Measurements from ENCODE around the gene SERPINA10.
"Not testable (repeated sequence)": the region's sequence is repeated elsewhere in the genome, so short reads cannot be mapped to it uniquely, and the experiment has no call there.

SERPINA10 gene

DNA sequence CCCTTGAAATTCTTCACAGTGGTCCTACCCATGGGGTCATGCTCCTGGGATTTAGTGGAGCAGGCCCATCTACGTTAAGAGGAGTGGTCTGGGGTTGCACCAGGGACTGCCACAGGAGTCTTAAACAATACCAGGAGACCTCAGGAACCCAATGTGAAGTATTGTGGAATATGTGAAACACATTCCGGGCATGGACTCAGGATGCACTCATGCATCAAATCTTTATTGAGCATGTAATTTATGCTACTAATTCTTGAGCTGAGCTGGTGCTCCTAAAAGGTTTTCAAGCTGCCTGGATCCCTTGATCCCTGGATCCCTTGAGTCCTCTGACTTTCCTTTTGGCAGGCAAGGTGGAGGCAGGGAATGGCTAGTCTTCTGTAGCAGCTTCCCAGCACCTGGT is 8.8 kb downstream of the SERPINA10 start:
- DNase-seq (ENCODE audit: low spot score), result no peak

DNA sequence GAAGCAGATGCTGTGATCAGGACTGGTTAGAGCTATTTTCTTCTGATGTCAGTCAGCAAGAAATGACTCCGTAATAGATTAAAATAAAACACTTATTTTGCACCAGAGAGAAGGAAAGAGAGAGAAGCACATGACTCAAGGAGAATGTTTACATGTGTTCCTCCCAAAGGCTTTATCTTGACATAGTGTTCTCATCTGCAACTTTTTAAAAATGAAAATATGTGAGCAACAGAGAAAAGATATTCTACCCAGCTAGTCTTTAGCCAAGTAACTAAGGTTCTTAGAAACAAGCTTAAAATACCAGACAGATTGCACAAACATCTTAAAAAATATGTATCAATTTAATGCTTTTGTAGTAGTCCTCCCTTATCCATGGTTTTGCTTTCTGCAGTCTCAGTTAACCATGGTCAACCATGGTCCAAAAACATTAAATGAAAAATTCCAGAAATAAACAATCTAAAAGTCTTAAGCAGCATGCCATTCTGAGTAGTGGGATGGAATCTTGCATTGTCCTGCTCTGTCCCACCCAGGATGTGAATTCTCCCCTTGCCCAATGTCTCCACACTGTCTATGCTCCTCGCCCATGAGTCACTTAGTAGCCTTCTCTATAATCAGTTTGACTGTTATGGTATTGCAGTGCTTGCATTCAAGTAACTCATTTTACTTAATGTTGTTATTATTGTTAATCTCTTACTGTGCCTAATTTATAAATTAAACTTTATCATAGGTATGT is 9.9 kb downstream of the SERPINA10 start:
- DNase-seq (ENCODE audit: low spot score), result no peak

DNA sequence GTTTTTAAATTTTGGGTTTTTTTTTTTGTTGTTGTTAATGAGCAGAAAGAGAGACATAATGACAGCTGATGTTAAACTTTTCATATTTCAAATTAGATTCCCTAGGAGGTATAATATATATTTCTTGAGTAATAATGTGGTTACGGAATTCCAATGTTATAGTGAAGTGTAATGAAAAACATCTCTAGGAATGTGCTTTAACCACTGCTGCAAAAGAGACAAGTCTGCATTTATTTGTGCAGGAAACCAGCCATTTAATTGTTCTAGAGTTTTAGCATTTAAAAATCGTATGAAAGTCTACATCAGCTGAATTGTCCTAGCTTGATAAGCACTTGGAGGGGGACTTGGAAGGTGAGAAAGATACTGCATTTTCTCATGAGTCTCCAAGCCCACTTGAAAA is 14.3 kb downstream of the SERPINA10 start:
- no peak for DNase-seq (ENCODE audit: low spot score)

DNA sequence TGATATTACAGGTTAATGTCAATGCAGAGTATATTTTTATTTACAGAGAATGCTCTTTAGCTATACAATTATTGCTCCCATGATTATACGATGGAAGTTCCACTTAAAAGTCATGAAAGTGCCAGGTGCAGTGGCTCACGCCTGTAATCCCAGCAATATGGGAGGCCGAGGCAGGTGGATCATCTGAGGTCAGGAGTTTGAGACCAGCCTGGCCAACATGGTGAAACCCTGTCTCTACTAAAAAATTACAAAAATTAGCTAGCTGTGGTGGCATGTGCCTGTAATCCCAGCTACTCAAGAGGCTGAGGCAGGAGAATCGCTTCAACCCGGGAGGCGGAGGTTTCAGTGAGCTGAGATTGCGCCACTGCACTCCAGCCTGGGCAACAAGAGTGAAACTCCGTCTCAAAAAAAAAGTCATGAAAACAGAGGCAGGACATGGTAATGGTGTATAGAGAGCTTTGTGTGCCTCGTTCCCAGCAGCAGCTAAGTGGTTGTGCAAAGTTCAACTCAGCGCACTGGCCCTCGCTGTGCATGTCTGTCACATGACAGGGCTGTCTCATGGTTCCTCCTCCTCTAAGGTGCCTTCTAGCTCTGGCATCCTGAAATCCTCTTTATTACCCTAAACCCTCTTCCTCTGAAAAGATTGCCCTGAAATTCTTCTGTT is 16.0 kb downstream of the SERPINA10 start:
- DNase-seq (ENCODE audit: low spot score), result not testable (repeated sequence)

DNA sequence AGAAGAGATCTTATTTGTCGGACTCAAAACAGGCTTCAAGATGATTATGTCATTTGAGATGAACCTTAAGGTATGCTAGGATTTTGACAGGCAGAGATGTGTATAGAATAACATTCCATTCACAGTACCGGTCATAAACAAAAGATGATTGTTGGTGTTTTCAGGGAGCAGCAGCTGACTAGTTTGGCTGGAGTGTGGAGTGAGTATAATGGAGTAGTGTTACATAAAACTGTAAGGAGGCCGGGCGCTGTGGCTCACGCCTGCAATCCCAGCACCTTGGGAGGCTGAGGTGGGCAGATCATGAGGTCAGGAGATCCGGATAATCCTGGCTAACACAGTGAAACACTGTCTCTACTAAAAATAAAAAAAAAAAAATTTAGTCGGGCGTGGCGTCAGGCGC is 23.9 kb downstream of the SERPINA10 start:
- DNase-seq (ENCODE audit: low spot score), result no peak

GRCh38 chr14:94268582-94268981 is 24.5 kb downstream of the SERPINA10 start:
- not testable (repeated sequence) for DNase-seq (ENCODE audit: low spot score)

DNA sequence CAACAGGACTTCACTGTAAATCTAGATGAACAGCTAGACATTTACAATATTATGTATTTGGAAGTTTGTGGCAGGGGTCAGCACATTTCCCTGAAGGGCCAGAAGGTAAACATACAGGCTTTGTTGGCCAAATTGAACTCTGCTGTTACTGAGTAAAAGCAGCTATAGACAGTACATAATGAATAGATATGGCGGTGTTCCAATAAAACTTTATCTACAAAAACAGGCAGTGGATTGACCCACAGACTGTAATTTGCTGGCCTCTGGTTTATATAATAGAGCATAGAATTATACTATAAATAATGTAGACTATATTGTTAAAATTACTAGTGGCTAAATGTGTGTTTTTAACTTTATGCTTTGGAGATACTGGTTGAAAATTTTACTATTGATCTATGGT is 25.7 kb downstream of the SERPINA10 start:
- no peak for DNase-seq (ENCODE audit: low spot score)

DNA sequence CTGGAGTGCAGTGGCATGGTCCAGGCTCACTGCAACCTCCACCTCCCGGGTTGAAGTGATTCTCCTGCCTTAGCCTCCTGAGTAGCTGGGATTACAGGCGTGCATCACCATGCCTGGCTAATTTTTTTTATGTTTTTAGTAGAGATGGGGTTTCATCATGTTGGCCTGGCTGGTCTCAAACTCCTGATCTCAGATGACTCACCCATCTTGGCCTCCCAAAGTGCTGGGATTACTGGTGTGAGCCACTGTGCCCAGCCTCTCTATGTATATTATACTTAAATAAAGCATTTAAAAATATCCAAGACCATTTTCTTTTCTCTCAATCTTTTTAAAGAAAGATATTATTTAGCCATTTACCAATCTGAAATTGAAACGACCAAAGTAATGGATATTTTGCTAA is 28.9 kb downstream of the SERPINA10 start:
- not testable (repeated sequence) for DNase-seq (ENCODE audit: low spot score)

- DNase-seq (ENCODE audit: low spot score), result no peak
Measured at GRCh38 chr14:94244182-94244581, 48.9 kb downstream of the SERPINA10 start.

- no peak for DNase-seq (ENCODE audit: low spot score)
Measured at GRCh38 chr14:94239406-94239805, 53.7 kb downstream of the SERPINA10 start.

DNA sequence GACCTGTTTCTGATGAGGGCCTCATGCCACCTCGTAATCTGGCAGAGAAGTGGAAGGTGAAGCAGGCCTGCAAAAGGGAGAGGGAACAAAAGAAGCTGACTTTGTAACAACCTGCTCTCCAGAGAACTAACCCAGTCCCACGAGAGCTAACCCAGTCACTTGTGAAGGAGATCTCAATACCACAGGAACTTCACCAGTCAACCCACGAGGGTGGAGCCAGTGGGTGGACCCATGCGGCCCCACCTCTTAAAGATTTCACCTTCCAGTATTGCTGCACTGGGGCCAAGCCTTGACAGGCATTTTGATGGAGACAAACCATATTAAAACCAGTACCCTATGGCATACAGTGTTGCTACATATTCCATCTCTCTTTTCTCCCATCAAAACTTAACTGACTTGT is 55.1 kb downstream of the SERPINA10 start:
- no peak for DNase-seq (ENCODE audit: low spot score)

- no peak for DNase-seq (ENCODE audit: low spot score)
Measured at GRCh38 chr14:94237046-94237445, 56.0 kb downstream of the SERPINA10 start.

Data from cerebellar cortex (tissue), 1 donor.